ENCODE measurements around the gene SHCBP1L. TPM values are rescaled to one million over a fixed set of nuclear protein-coding genes. Genes with fewer than 3 reads are reported as not detected.

Gene SHCBP1L
- total RNA-seq, 2 donors from 2014 or later = not detected

- TF ChIP-seq CTCF (conservative IDR thresholded peaks at IDR 0.05) = no peak
- H3K27me3 Mint-ChIP-seq (ENCODE audit: insufficient read depth) = peaks cover 2% of the 10 kb centered on the region
- no peak for DNase-seq
- H3K27me3 ChIP-seq (ENCODE audit: control insufficient read depth, insufficient read depth, low read length, poor library complexity, severe bottlenecking) = peaks cover 10% of the 10 kb centered on the region
- no peaks in the 10 kb centered on the region for H3K36me3 Mint-ChIP-seq (ENCODE audit: low read depth)
- H3K9me3 ChIP-seq (ENCODE audit: control insufficient read depth, low read length) = no peaks in the 10 kb centered on the region
- H3K4me3 Mint-ChIP-seq = no peak overlapping the region
- no peak overlapping the region for H3K4me3 ChIP-seq (ENCODE audit: low read length)
- no peak overlapping the region for H3K9ac ChIP-seq (ENCODE audit: extremely low read depth, low read length, poor library complexity, severe bottlenecking)
- no peak overlapping the region for H3K27ac Mint-ChIP-seq
- H3K27ac ChIP-seq (ENCODE audit: low read depth, low read length) = no peak overlapping the region
- H3K4me1 Mint-ChIP-seq = peaks cover 11% of the 10 kb centered on the region
- no peaks in the 10 kb centered on the region for H3K36me3 ChIP-seq (ENCODE audit: control insufficient read depth, insufficient read depth, low read length)
- no peaks in the 10 kb centered on the region for H3K9me3 Mint-ChIP-seq
- H3K4me1 ChIP-seq (ENCODE audit: control insufficient read depth, insufficient read depth, low read length) = peaks cover 2% of the 10 kb centered on the region
- WGBS, 2 experiments (ENCODE audit: insufficient coverage in 1 of 2, insufficient read length in 1 of 2) = 89 to 100% methylated on average over 1 to 2 of the region's 2 CpGs
Measured at GRCh38 chr1:182972231-182972630, 19.3 kb upstream of the SHCBP1L start.

GRCh38 chr1:182971219-182971618 lies 18.3 kb upstream of the SHCBP1L start:
- Histone ChIP-seq H3K9ac (ENCODE audit: extremely low read depth, low read length, poor library complexity, severe bottlenecking) (no peak overlapping the region), H3K4me3 (ENCODE audit: low read length) (no peak overlapping the region), H3K4me1 (ENCODE audit: control insufficient read depth, insufficient read depth, low read length) (peaks cover 2% of the 10 kb centered on the region), H3K9me3 (ENCODE audit: control insufficient read depth, low read length) (no peaks in the 10 kb centered on the region), H3K36me3 (ENCODE audit: control insufficient read depth, insufficient read depth, low read length) (no peaks in the 10 kb centered on the region), H3K27me3 (ENCODE audit: control insufficient read depth, insufficient read depth, low read length, poor library complexity, severe bottlenecking) (peaks cover 10% of the 10 kb centered on the region), H3K27ac (ENCODE audit: low read depth, low read length) (no peak overlapping the region)
- no peak for DNase-seq
- Mint-ChIP-seq H3K27ac (no peak overlapping the region), H3K27me3 (ENCODE audit: insufficient read depth) (peaks cover 2% of the 10 kb centered on the region), H3K9me3 (no peaks in the 10 kb centered on the region), H3K36me3 (ENCODE audit: low read depth) (no peaks in the 10 kb centered on the region), H3K4me3 (no peak overlapping the region), H3K4me1 (peaks cover 11% of the 10 kb centered on the region)
- WGBS, 2 experiments (ENCODE audit: insufficient coverage in 1 of 2, insufficient read length in 1 of 2) = 88 to 100% methylated on average over 1 of the region's 1 CpG
- TF ChIP-seq CTCF (conservative IDR thresholded peaks at IDR 0.05) = no peak

GRCh38 chr1:182968836-182969734 lies 16.1 kb upstream of the SHCBP1L start:
- Mint-ChIP-seq H3K36me3 (ENCODE audit: low read depth) (no peaks in the 10 kb centered on the region), H3K27me3 (ENCODE audit: insufficient read depth) (peaks cover 4% of the 10 kb centered on the region), H3K4me1 (peaks cover 11% of the 10 kb centered on the region), H3K9me3 (no peaks in the 10 kb centered on the region), H3K4me3 (no peak overlapping the region), H3K27ac (no peak overlapping the region)
- peaks cover 10% of the 10 kb centered on the region for H3K27me3 ChIP-seq (ENCODE audit: control insufficient read depth, insufficient read depth, low read length, poor library complexity, severe bottlenecking)
- no peaks in the 10 kb centered on the region for H3K9me3 ChIP-seq (ENCODE audit: control insufficient read depth, low read length)
- no peak overlapping the region for H3K4me3 ChIP-seq (ENCODE audit: low read length)
- no peak for DNase-seq
- 89 to 95% methylated on average over 1 to 5 of the region's 5 CpGs for WGBS, 2 experiments (ENCODE audit: insufficient coverage in 1 of 2, insufficient read length in 1 of 2)
- H3K27ac ChIP-seq (ENCODE audit: low read depth, low read length) = no peak overlapping the region
- H3K9ac ChIP-seq (ENCODE audit: extremely low read depth, low read length, poor library complexity, severe bottlenecking) = no peak overlapping the region
- TF ChIP-seq CTCF (conservative IDR thresholded peaks at IDR 0.05) = no peak
- H3K4me1 ChIP-seq (ENCODE audit: control insufficient read depth, insufficient read depth, low read length) = peaks cover 2% of the 10 kb centered on the region
- no peaks in the 10 kb centered on the region for H3K36me3 ChIP-seq (ENCODE audit: control insufficient read depth, insufficient read depth, low read length)
